Esophagus squamous epithelium (tissue), 5 donors: ENCODE data around the gene MTG2. TPM values are rescaled to one million over a fixed set of nuclear protein-coding genes. Genes with fewer than 3 reads are reported as not detected.

Experiments used
- DNase-seq: peaks from one replicate; lab custom pipeline; 2025; lab: John Stamatoyannopoulos, UW
- H3K27ac ChIP-seq, 4 donors: fragments of 200-600 bp; sonication (generic); one replicate each; pipeline ENCODE4 v1.5.1; 2016 to 2019; ENCODE audit warnings: mild to moderate bottlenecking in 1 of 4
- H3K27me3 ChIP-seq, 4 donors: fragments of 200-600 bp; sonication (generic); 1 replicate in 3 of 4; 2 replicates in 1 of 4; pipeline versions ENCODE4 v1.5.1 to v1.6.0; 2017 to 2021; ENCODE audit warnings: antibody characterized with exemption in 1 of 4
- H3K36me3 ChIP-seq, 3 donors: fragments of 200-600 bp; sonication (generic); one replicate each; pipeline ENCODE4 v1.5.1; 2016 to 2019
- H3K4me1 ChIP-seq, 3 donors: fragments of 200-600 bp; sonication (generic); one replicate each; pipeline ENCODE4 v1.5.1; 2017 to 2019
- H3K4me3 ChIP-seq, 4 donors: fragments of 200-600 bp; sonication (generic); 1 replicate in 3 of 4; 2 replicates in 1 of 4; pipeline ENCODE4 v1.5.1; 2016 to 2019; ENCODE audit warnings: mild to moderate bottlenecking in 2 of 4, moderate library complexity in 1 of 4
- H3K9me3 ChIP-seq, 3 donors: fragments of 200-600 bp; sonication (generic); one replicate each; pipeline ENCODE4 v1.5.1; 2016 to 2019
- CTCF ChIP-seq, 6 experiments: fragments of 450-650 bp in 4 of 6; fragments of 200-600 bp in 2 of 6; sonication (generic) in 2 of 6; IDR thresholded peaks; one replicate each; pipeline ENCODE4 v1.5.1; 2016 to 2019; ENCODE audit warnings: antibody characterized with exemption in 6 of 6, mild to moderate bottlenecking in 4 of 6, moderate library complexity in 4 of 6
- POLR2A ChIP-seq, 4 donors: fragments of 450-650 bp; IDR thresholded peaks; one replicate each; pipeline ENCODE4 v1.6.1; 2017; ENCODE audit warnings: antibody characterized with exemption in 4 of 4, mild to moderate bottlenecking in 4 of 4, moderate library complexity in 3 of 4
- WGBS, 2 donors: methylation state at CpG; one replicate each; pipeline ENCODE4 v1.1.5; 2018; 5-methylcytosine and 5-hydroxymethylcytosine counted together
- intact Hi-C: fragments of 100-400 bp; cut with DNase I; formaldehyde crosslinking; loops from one replicate; pipeline ENCODE4 v1.15.0; 2022
- total RNA-seq, 4 donors: library from RNA; depleted of rRNA; stranded (reverse); fragments of >200 nt; gene quantifications; one replicate each; pipeline ENCODE4 v1.1.0, GENCODE V29; 2016
- donor health status: DM: yes; HTN: yes; CAD: no.

The MTG2 gene
- total RNA-seq, 4 donors from 2014 or later, result 17.4 to 25.5 (median 21.7) TPM

- no peak for DNase-seq
- no peaks in the 10 kb centered on the region for H3K9me3 ChIP-seq
- no peaks in the 10 kb centered on the region for H3K36me3 ChIP-seq
- intact Hi-C loops, result no loop called here
- peaks cover 0 to 35% (median 0%) of the 10 kb centered on the region in 4 donors for H3K27me3 ChIP-seq
- peaks cover 27 to 58% (median 37%) of the 10 kb centered on the region in 3 donors for H3K4me1 ChIP-seq
- no peak for TF ChIP-seq CTCF (IDR thresholded peaks at IDR 0.05)
- TF ChIP-seq POLR2A (IDR thresholded peaks at IDR 0.05), result no peak
- no peak overlapping the region for H3K27ac ChIP-seq
- H3K4me3 ChIP-seq, result no peak overlapping the region
- WGBS, 2 donors, result 92 to 93% methylated on average over 2 to 3 of the region's 9 CpGs
Measured at GRCh38 chr20:62235777-62236157, 52.9 kb downstream of the MTG2 start.

GRCh38 chr20:62236200-62236599, 53.4 kb downstream of the MTG2 start:
- H3K4me3 ChIP-seq, result no peak overlapping the region
- no peak for DNase-seq
- intact Hi-C loops, result no loop called here
- H3K36me3 ChIP-seq, result no peaks in the 10 kb centered on the region
- no peak for TF ChIP-seq POLR2A (IDR thresholded peaks at IDR 0.05)
- TF ChIP-seq CTCF (IDR thresholded peaks at IDR 0.05), result no peak
- H3K9me3 ChIP-seq, result no peaks in the 10 kb centered on the region
- WGBS, 2 donors, result 66 to 88% methylated on average over 2 to 6 of the region's 6 CpGs
- peaks cover 31 to 63% (median 41%) of the 10 kb centered on the region in 3 donors for H3K4me1 ChIP-seq
- no peak overlapping the region for H3K27ac ChIP-seq
- H3K27me3 ChIP-seq, result peaks cover 0 to 31% (median 0%) of the 10 kb centered on the region in 4 donors

GRCh38 chr20:62236766-62237513, 54.1 kb downstream of the MTG2 start:
- TF ChIP-seq POLR2A (IDR thresholded peaks at IDR 0.05) (no peak), CTCF (IDR thresholded peaks at IDR 0.05) (no peak)
- no peaks in the 10 kb centered on the region for H3K9me3 ChIP-seq
- no peak overlapping the region for H3K4me3 ChIP-seq
- H3K4me1 ChIP-seq, result peaks cover 37 to 68% (median 47%) of the 10 kb centered on the region in 3 donors
- DNase-seq, result no peak
- WGBS, 2 donors, result 66 to 72% methylated on average over 6 to 11 of the region's 28 CpGs
- no peak overlapping the region for H3K27ac ChIP-seq
- intact Hi-C loops, result no loop called here
- peaks cover 0 to 24% (median 0%) of the 10 kb centered on the region in 4 donors for H3K27me3 ChIP-seq
- peaks cover 0 to under 1% (median 0%) of the 10 kb centered on the region in 3 donors for H3K36me3 ChIP-seq

- H3K27me3 ChIP-seq, result peaks cover 0 to 19% (median 0%) of the 10 kb centered on the region in 4 donors
- H3K4me1 ChIP-seq, result peaks cover 43 to 68% (median 47%) of the 10 kb centered on the region in 3 donors
- peaks cover 0 to 6% (median 0%) of the 10 kb centered on the region in 3 donors for H3K36me3 ChIP-seq
- H3K27ac ChIP-seq, result peak overlapping the region; percentile 35 to 99 (median 81)
- intact Hi-C loops, result no loop called here
- H3K4me3 ChIP-seq, result peak overlapping the region in 2 of 4 donors; percentile 90 to 91
- H3K9me3 ChIP-seq, result no peaks in the 10 kb centered on the region
- DNase-seq, result no peak
- TF ChIP-seq POLR2A (IDR thresholded peaks at IDR 0.05) (no peak), CTCF (IDR thresholded peaks at IDR 0.05) (no peak)
- 80 to 100% methylated on average over 1 of the region's 1 CpG for WGBS, 2 donors
Measured at GRCh38 chr20:62237514-62237800, 54.6 kb downstream of the MTG2 start.

GRCh38 chr20:62237801-62238568, 55.2 kb downstream of the MTG2 start, which contains the start of gene OSBPL2:
TSS of gene OSBPL2 (plus strand) at chr20:62238521. CDS start at chr20:62256185, 17,664 bp downstream.
- peak within 1 kb of the TSS; percentile 80 to 91 (median 90) for H3K4me3 ChIP-seq
- peak within 1 kb of the TSS; percentile 90 to 99 (median 97) for H3K27ac ChIP-seq
- intact Hi-C loops, result no loop called here
- H3K4me1 ChIP-seq, result peaks cover 40 to 68% (median 46%) of the 10 kb centered on the region in 3 donors
- 0 to 3% methylated on average over 2 to 10 of the region's 55 CpGs for WGBS, 2 donors
- peak; percentile 96 for DNase-seq
- no peak for TF ChIP-seq CTCF (IDR thresholded peaks at IDR 0.05)
- TF ChIP-seq POLR2A (IDR thresholded peaks at IDR 0.05), result peak in 1 of 4 donors; percentile 78
- no peaks in the 10 kb centered on the region for H3K9me3 ChIP-seq
- H3K27me3 ChIP-seq, result peaks cover 0 to 14% (median 0%) of the 10 kb centered on the region in 4 donors
- H3K36me3 ChIP-seq, result peaks cover 0 to 11% (median 0%) of the 10 kb centered on the region in 3 donors
